Mononuclear cell (primary cell): ENCODE data around the gene GRM8. TPM values are rescaled to one million over a fixed set of nuclear protein-coding genes. Genes with fewer than 3 reads are reported as not detected.

Experiments
- H3K27me3 ChIP-seq: 2 replicates; pipeline ENCODE4 v1.6.0; 2011; ENCODE audit warnings: low read length, control low read depth; ENCODE audit not compliant: insufficient read depth
- H3K4me1 ChIP-seq: 2 replicates; pipeline ENCODE4 v1.5.1; 2011; ENCODE audit warnings: mild to moderate bottlenecking, low read length, control low read depth; ENCODE audit not compliant: insufficient read depth
- H3K4me3 ChIP-seq: 2 replicates; pipeline ENCODE4 v1.5.1; 2011; ENCODE audit warnings: mild to moderate bottlenecking, low read length, moderate library complexity
- H3K9me3 ChIP-seq: 2 replicates; pipeline ENCODE4 v1.5.1; 2011; ENCODE audit warnings: low read depth, mild to moderate bottlenecking, control low read depth, low read length
- total RNA-seq: library from RNA; depleted of rRNA; stranded (reverse); fragments of >200 nt; gene quantifications from one replicate; pipeline ENCODE4 v1.2.3, GENCODE V29; 2012

Gene GRM8
- total RNA-seq, 1 donor = not detected

- no peak overlapping the region for H3K4me3 ChIP-seq
- H3K27me3 ChIP-seq = no peaks in the 10 kb centered on the region
- no peaks in the 10 kb centered on the region for H3K4me1 ChIP-seq
- H3K9me3 ChIP-seq = no peaks in the 10 kb centered on the region
These were observed 45.5 kb downstream of the GRM8 start for GRCh38 chr7:127207230-127207629.

- H3K4me1 ChIP-seq = no peaks in the 10 kb centered on the region
- H3K4me3 ChIP-seq = no peak overlapping the region
- no peaks in the 10 kb centered on the region for H3K9me3 ChIP-seq
- no peaks in the 10 kb centered on the region for H3K27me3 ChIP-seq
These were observed 58.2 kb downstream of the GRM8 start for GRCh38 chr7:127194571-127194970.

GRCh38 chr7:127189886-127190285 is 62.9 kb downstream of the GRM8 start:
- Histone ChIP-seq H3K9me3 (no peaks in the 10 kb centered on the region), H3K27me3 (no peaks in the 10 kb centered on the region), H3K4me3 (no peak overlapping the region), H3K4me1 (no peaks in the 10 kb centered on the region)

- Histone ChIP-seq H3K4me3 (no peak overlapping the region), H3K27me3 (no peaks in the 10 kb centered on the region), H3K9me3 (no peaks in the 10 kb centered on the region), H3K4me1 (no peaks in the 10 kb centered on the region)
These were observed 63.7 kb downstream of the GRM8 start for GRCh38 chr7:127189074-127189473.

GRCh38 chr7:127187740-127188139 is 65.0 kb downstream of the GRM8 start:
- H3K27me3 ChIP-seq = no peaks in the 10 kb centered on the region
- no peaks in the 10 kb centered on the region for H3K4me1 ChIP-seq
- no peaks in the 10 kb centered on the region for H3K9me3 ChIP-seq
- no peak overlapping the region for H3K4me3 ChIP-seq

- Histone ChIP-seq H3K4me3 (no peak overlapping the region), H3K4me1 (no peaks in the 10 kb centered on the region), H3K9me3 (no peaks in the 10 kb centered on the region), H3K27me3 (no peaks in the 10 kb centered on the region)
These were observed 66.1 kb downstream of the GRM8 start for GRCh38 chr7:127186686-127187085.

- H3K9me3 ChIP-seq = no peaks in the 10 kb centered on the region
- H3K27me3 ChIP-seq = no peaks in the 10 kb centered on the region
- H3K4me1 ChIP-seq = no peaks in the 10 kb centered on the region
- H3K4me3 ChIP-seq = no peak overlapping the region
These were observed 75.6 kb downstream of the GRM8 start for GRCh38 chr7:127177156-127177555.

GRCh38 chr7:127162366-127162765 is 90.4 kb downstream of the GRM8 start:
- Histone ChIP-seq H3K4me1 (no peaks in the 10 kb centered on the region), H3K27me3 (no peaks in the 10 kb centered on the region), H3K4me3 (no peak overlapping the region), H3K9me3 (no peaks in the 10 kb centered on the region)

GRCh38 chr7:127158659-127159058 is 94.1 kb downstream of the GRM8 start:
- H3K9me3 ChIP-seq = no peaks in the 10 kb centered on the region
- no peaks in the 10 kb centered on the region for H3K27me3 ChIP-seq
- no peaks in the 10 kb centered on the region for H3K4me1 ChIP-seq
- no peak overlapping the region for H3K4me3 ChIP-seq

- no peak overlapping the region for H3K4me3 ChIP-seq
- no peaks in the 10 kb centered on the region for H3K27me3 ChIP-seq
- no peaks in the 10 kb centered on the region for H3K9me3 ChIP-seq
- no peaks in the 10 kb centered on the region for H3K4me1 ChIP-seq
These were observed 97.8 kb downstream of the GRM8 start for GRCh38 chr7:127154958-127155357.

- no peaks in the 10 kb centered on the region for H3K4me1 ChIP-seq
- H3K4me3 ChIP-seq = no peak overlapping the region
- H3K9me3 ChIP-seq = no peaks in the 10 kb centered on the region
- no peaks in the 10 kb centered on the region for H3K27me3 ChIP-seq
These were observed 98.6 kb downstream of the GRM8 start for GRCh38 chr7:127154101-127154500.

- H3K27me3 ChIP-seq = no peaks in the 10 kb centered on the region
- no peaks in the 10 kb centered on the region for H3K9me3 ChIP-seq
- H3K4me1 ChIP-seq = no peaks in the 10 kb centered on the region
- H3K4me3 ChIP-seq = no peak overlapping the region
These were observed 99.4 kb downstream of the GRM8 start for GRCh38 chr7:127153315-127153714.

- Histone ChIP-seq H3K9me3 (no peaks in the 10 kb centered on the region), H3K27me3 (no peaks in the 10 kb centered on the region), H3K4me3 (no peak overlapping the region), H3K4me1 (no peaks in the 10 kb centered on the region)
These were observed 100.3 kb downstream of the GRM8 start for GRCh38 chr7:127152423-127152822.

GRCh38 chr7:127151379-127151778 is 101.4 kb downstream of the GRM8 start:
- H3K4me3 ChIP-seq = no peak overlapping the region
- no peaks in the 10 kb centered on the region for H3K9me3 ChIP-seq
- H3K27me3 ChIP-seq = no peaks in the 10 kb centered on the region
- H3K4me1 ChIP-seq = no peaks in the 10 kb centered on the region

GRCh38 chr7:127150543-127150942 is 102.2 kb downstream of the GRM8 start:
- H3K9me3 ChIP-seq = no peaks in the 10 kb centered on the region
- H3K4me3 ChIP-seq = no peak overlapping the region
- no peaks in the 10 kb centered on the region for H3K27me3 ChIP-seq
- H3K4me1 ChIP-seq = no peaks in the 10 kb centered on the region

GRCh38 chr7:127146746-127147536 is 105.8 kb downstream of the GRM8 start:
- no peaks in the 10 kb centered on the region for H3K27me3 ChIP-seq

More at GRCh38 chr7:127146746-127147536, 105.8 kb downstream of the GRM8 start:
- H3K9me3 ChIP-seq = no peaks in the 10 kb centered on the region
- H3K4me3 ChIP-seq = no peak overlapping the region
- H3K4me1 ChIP-seq = no peaks in the 10 kb centered on the region
